ENCODE results near the gene SP4.
"Not testable (repeated sequence)": the region's sequence is repeated elsewhere in the genome, so short reads cannot be mapped to it uniquely, and the experiment has no call there.

Gene SP4

GRCh38 chr7:21532485-21532884 lies 104.6 kb downstream of the SP4 start:
- not testable (repeated sequence) for DNase-seq

GRCh38 chr7:21533646-21534045 lies 105.8 kb downstream of the SP4 start:
- not testable (repeated sequence) for DNase-seq

- DNase-seq: not testable (repeated sequence)
Observed at GRCh38 chr7:21536445-21537118, 108.7 kb downstream of the SP4 start.

GRCh38 chr7:21538936-21539495 lies 111.1 kb downstream of the SP4 start:
- no peak for DNase-seq

- DNase-seq: no peak
Observed at GRCh38 chr7:21542891-21543527, 115.1 kb downstream of the SP4 start, which contains the start of gene DNAH11. Gene DNAH11 (plus strand): TSS chr7:21543039. CDS start chr7:21543246, 207 bp downstream.

GRCh38 chr7:21543528-21544302 lies 115.8 kb downstream of the SP4 start:
- DNase-seq: no peak

GRCh38 chr7:21544303-21544656 lies 116.4 kb downstream of the SP4 start:
- DNase-seq: no peak

- DNase-seq: no peak
Observed at GRCh38 chr7:21544715-21545114, 116.8 kb downstream of the SP4 start.

GRCh38 chr7:21547501-21547900 lies 119.6 kb downstream of the SP4 start:
- no peak for DNase-seq

GRCh38 chr7:21548491-21548890 lies 120.6 kb downstream of the SP4 start:
- no peak for DNase-seq

GRCh38 chr7:21550076-21550475 lies 122.2 kb downstream of the SP4 start:
- DNase-seq: no peak

GRCh38 chr7:21550821-21551531 lies 123.1 kb downstream of the SP4 start:
- DNase-seq: no peak

GRCh38 chr7:21562385-21562784 lies 134.5 kb downstream of the SP4 start:
- DNase-seq: no peak
